C4-2B (cell line): Measurements from ENCODE around the gene RNF144A.
A peak's percentile ranks its signal among the peaks of the same experiment; 100 is the strongest.

Source experiments
- H3K27ac ChIP-seq: fragments of 450-650 bp; 2 replicates; pipeline ENCODE4 v1.5.1; 2017
- CTCF ChIP-seq: fragments of 450-650 bp; conservative IDR thresholded peaks from 2 replicates; pipeline ENCODE4 v1.5.1; 2017; ENCODE audit warnings: mild to moderate bottlenecking
- ZFX ChIP-seq: fragments of 450-650 bp; IDR thresholded peaks from 2 replicates; pipeline ENCODE4 v1.6.1; 2017

The RNF144A gene

GRCh38 chr2:7012141-7012764 is 95.0 kb downstream of the RNF144A start:
- TF ChIP-seq ZFX (no peak), CTCF (no peak)
- H3K27ac ChIP-seq, result no peak overlapping the region; the same call in 1 of the 2 replicates

GRCh38 chr2:7013471-7014160 is 96.4 kb downstream of the RNF144A start:
- no peak for TF ChIP-seq CTCF
- TF ChIP-seq ZFX, result no peak
- H3K27ac ChIP-seq, result no peak overlapping the region

- no peak overlapping the region for H3K27ac ChIP-seq
- TF ChIP-seq ZFX, result no peak
- TF ChIP-seq CTCF, result peak; percentile 21; the same call in 1 of the 2 replicates
These were observed 97.0 kb downstream of the RNF144A start for GRCh38 chr2:7014174-7014640.

- TF ChIP-seq ZFX, result no peak
- no peak for TF ChIP-seq CTCF
- no peak overlapping the region for H3K27ac ChIP-seq
These were observed 98.1 kb downstream of the RNF144A start for GRCh38 chr2:7015007-7015950.

- TF ChIP-seq ZFX, result no peak
- TF ChIP-seq CTCF, result no peak
- H3K27ac ChIP-seq, result no peak overlapping the region
These were observed 98.9 kb downstream of the RNF144A start for GRCh38 chr2:7016148-7016547.

GRCh38 chr2:7016601-7017211 is 99.5 kb downstream of the RNF144A start:
- H3K27ac ChIP-seq, result no peak overlapping the region
- no peak for TF ChIP-seq ZFX
- TF ChIP-seq CTCF, result no peak
